GM12891 (cell line): ENCODE results near the gene FAM180A.

Source experiments
- PAX5 ChIP-seq: IDR thresholded peaks from 2 replicates; pipeline ENCODE4 v1.6.1; 2011; ENCODE audit warnings: low read length, moderate library complexity, mild to moderate bottlenecking; ENCODE audit not compliant: insufficient read depth, severe bottlenecking
- POLR2A ChIP-seq: IDR thresholded peaks from 2 replicates; pipeline ENCODE4 v1.6.1; 2011; ENCODE audit warnings: low read depth, low read length, control low read depth
- POLR2AphosphoS5 ChIP-seq: IDR thresholded peaks from 2 replicates; pipeline ENCODE4 v1.6.1; 2011; ENCODE audit warnings: low read depth, low read length, control low read depth
- POU2F2 ChIP-seq: IDR thresholded peaks from 2 replicates; pipeline ENCODE4 v1.6.1; 2011; ENCODE audit warnings: low read depth, mild to moderate bottlenecking, control low read depth, low read length, moderate library complexity
- SPI1 ChIP-seq: IDR thresholded peaks from 2 replicates; pipeline ENCODE4 v1.6.1; 2011; ENCODE audit warnings: low read depth, low read length, control low read depth
- TAF1 ChIP-seq: IDR thresholded peaks from 2 replicates; pipeline ENCODE4 v1.6.1; 2011; ENCODE audit warnings: low read depth, low read length, control low read depth

DNA sequence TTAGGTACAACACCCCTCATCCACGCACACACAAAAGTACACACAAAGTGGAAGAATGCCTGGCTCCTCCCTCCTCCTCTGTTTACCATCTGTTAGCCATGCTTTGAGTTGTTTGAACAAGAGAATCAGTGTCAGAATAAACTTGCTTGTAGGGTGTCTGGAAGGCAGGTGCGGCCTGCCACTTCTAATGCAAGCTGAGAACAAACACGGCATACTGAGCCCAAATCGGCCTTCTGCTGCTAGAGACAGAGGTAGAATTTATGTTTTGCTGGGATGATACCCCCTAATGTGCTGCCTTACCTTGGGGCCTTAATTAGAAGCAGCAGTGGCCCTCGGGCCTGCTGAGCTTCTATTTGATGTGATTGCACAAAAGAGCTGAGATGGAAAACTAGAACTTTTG is 24.9 kb upstream of the FAM180A start:
- TF ChIP-seq POLR2A, result no peak
- no peak for TF ChIP-seq POLR2AphosphoS5
- TF ChIP-seq TAF1, result no peak
- no peak for TF ChIP-seq POU2F2
- no peak for TF ChIP-seq PAX5
- no peak for TF ChIP-seq SPI1
